HG03558 (cell line): Measurements from ENCODE around the gene IL17RD.

Experiments used
- ATAC-seq: cut with Tn5 transposase; IDR thresholded peaks from one replicate; pipeline ENCODE4 v1.9.1; 2021; ENCODE audit warnings: moderate number of reproducible peaks; ENCODE audit not compliant: unreplicated experiment; ENCODE audit errors: extremely low read depth

The IL17RD gene

DNA sequence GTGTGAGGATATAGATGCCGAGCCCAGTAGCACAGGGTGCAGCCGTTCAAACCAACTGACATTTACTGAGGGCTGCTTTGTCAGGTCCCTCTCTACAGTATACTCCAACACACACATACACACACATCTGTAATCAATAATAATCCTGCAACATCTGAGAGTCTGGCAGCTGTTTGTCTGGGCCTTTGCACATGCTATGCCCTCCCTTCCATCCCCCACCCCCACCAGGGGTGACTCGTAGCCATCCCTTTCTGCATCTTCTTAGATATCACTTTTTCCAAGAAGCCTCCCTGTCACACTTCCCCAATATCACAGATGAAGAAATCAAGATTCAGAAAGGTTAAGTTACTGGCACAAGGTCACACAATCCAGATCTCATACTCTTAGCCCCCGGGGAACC is 91.0 kb downstream of the IL17RD start:
- no peak for ATAC-seq

DNA sequence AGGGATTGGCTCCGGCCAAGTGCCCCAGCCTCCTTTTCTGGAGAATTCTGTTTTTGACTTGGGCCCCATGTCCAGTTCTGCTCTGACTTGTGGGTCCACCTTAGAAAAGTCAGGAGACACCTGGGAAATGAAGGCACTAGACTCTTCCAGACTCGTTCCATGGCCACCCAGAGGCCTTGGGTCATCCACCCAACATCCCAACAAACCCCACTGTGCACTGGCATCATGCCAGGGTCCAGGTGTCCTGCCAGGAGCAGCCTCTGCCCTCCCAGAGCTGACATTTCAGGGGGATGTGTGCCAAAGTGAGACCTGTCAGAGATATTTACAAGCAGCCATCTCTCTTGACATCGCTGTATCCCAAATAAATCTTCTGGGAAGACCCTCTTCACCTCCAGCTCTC is 91.5 kb downstream of the IL17RD start:
- ATAC-seq, result no peak

DNA sequence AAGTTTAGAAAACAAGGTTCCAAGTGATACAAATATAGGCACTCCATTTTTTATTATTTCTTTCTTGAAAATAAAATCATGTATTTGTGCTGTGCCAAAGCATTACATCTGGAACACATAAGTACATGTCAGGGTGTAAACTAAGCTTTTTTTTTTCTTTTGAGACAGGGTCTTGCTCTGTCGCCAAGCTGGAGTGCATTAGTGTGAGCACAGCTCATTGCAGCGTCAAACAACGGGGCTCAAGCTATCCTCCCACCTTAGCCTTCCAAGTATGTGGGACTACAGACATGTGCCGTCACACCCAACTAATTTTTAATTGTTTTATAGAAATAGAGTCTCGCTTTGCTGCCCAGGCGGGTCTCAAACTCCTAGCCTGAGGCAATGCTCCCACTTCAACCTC is 95.7 kb downstream of the IL17RD start:
- ATAC-seq, result no peak

DNA sequence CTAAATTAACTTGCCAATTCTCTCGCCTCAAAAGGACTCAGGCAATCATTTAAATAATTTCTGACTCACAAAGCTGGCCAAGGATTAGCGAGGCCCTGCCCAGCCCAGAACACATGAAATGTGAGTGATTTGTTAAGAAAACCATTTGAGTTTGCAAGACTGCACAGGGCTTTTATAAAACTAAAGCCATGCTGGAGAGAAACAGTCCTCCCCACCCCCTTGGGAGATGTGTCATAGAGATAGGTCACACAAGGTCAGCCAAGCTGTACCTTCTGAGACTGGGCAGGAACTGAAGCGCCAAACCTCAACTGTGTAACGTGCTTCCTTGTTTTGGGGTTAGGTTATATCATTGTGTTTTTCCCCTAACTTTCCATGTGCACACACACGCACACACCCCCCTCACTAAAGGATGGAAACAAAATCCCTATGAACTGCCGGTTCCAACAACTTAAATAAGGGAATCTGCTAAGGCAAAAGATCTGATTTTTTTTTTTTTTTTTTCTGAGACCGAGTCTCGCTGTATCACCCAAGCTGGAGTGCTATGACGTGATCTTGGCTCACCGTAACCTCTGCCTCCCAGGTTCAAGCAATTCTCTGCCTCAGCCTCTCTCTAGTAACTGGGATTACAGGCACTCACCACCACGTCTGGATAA is 96.6 kb downstream of the IL17RD start:
- ATAC-seq, result peak; percentile 98

DNA sequence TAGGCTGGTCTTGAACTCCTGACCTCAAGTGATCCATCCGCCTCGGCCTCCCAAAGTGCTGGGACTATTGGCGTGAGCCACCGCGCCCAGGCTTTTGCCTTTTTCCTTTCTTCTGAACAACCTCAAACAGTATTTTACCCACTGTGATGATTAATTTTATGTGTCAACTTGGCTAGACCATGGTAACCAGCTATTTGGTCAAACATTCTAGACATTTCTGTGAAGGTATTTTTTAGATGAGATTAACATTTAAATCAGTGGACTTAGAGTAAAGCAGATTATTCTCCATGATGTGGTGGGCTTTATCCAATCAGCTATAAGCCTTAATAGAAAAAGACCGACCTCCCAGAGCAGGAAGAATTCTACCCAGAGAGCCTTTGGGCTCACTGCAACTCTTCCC is 98.7 kb downstream of the IL17RD start:
- no peak for ATAC-seq

DNA sequence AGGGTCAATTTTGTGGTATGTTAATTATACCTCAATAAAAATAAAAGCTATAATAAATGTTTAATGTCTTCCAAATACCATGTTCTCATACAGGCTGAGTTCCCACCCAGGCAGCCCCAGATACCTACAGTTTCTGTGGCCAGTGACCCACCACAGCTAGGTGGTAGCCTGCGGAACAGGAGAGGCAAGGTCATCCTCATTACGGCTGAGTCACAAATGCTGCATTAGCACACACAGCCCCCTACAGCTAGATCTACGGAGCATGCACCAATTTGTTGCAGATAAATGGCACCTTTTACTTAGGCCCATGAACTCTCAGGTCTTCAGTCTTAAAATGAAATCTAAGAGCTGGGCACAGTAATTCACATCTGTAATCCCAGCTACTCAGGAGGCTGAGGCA is 99.6 kb downstream of the IL17RD start:
- no peak for ATAC-seq

DNA sequence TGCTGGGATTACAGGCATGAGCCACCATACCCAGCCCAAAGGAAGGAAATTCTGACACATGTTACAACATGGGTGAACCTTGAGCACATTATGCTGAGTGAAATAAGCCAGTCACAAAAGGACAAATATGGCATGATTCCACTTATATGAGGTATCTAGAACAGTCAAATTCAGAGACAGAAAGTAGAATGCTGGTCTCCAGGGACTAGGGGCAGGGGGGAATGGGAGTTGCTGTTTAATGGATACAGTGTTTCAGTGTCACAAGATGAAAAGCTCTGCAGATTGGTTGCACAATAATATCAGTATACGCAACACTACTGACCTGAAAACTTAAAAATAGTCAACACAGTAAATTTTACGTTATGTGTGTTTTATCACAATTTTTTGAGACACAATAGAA is 100.6 kb downstream of the IL17RD start:
- ATAC-seq, result no peak

DNA sequence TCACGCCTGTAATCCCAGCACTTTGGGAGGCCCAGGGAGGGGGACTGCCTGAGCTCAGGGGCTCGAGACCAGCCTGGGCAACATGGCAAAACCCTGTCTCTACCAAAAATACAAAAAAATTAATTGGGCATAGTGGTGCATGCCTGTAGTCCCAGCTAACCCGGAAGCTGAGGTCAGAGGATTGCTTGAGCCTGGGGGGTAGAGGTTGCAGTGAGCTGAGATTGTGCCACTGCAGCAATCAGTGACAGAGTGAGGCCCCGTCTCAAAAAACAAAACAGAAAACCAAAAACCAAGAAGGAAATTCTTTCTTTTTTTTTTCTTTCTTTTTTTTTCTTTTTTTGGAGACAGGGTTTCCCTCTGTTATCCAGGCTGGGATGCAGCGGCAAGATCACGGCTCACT is 101.2 kb downstream of the IL17RD start:
- ATAC-seq, result no peak

DNA sequence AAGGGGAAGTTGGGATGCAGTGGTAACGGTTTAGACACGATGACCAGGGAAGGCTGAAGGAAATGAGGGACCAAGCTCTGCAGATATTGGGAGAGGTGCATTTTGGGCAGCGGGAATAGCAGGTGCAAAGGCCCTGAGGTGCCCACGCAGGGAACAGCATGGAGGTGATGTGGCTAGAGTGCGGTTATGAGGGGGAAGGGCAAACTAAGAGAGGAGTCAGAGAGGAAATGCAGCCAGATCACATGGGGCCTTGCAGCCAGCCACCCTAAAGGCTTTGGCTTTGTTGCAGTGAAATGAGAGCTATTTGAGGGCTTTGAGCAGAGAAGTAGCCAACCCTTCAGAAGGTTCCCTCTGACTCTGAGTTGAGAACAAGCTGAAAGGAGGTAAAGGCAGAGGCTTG is 102.1 kb downstream of the IL17RD start:
- ATAC-seq, result no peak

DNA sequence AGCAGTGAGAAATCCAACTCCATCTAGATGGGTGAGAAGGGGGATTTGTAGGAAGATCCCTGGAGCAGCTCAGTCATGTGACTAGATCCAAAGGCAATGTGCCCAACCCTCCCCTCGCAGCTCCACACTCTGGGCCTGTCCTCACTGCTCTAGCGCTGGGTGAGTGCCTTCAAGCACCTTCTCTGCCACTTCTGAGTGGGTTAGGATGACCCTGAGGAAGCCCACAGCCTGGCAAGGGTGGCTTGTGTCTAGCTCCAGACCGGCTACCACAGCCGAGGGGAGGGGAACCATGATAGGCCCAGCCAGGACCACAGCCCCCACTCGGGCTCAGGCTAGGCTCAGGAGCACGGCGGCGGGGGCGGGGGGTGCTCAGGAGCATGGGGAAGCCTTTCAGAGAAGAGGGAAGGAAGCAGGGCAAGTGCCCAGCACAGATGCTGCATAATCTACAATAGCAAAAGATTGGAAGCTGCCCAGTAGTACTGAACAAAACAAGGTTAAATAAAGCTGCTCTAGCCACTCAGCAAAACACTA is 103.0 kb downstream of the IL17RD start:
- no peak for ATAC-seq

DNA sequence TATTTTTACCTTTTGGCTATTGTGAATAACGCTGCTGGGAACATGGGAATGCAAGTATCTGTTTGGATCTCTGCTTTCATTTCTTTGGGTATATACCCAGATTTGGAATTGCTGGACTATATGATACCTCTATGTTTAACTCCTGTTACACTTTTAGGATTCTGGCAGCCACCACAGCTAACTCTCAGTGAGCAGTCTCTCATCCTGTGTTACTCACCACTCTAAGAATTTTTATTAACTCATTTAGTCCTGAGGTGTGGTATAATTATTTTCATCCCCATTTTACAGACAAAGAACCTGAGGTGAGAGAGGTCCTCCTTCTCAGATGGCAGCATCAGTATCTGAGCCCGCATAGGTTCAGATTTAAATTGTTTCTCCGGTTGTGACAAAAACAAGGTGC is 103.6 kb downstream of the IL17RD start:
- no peak for ATAC-seq

DNA sequence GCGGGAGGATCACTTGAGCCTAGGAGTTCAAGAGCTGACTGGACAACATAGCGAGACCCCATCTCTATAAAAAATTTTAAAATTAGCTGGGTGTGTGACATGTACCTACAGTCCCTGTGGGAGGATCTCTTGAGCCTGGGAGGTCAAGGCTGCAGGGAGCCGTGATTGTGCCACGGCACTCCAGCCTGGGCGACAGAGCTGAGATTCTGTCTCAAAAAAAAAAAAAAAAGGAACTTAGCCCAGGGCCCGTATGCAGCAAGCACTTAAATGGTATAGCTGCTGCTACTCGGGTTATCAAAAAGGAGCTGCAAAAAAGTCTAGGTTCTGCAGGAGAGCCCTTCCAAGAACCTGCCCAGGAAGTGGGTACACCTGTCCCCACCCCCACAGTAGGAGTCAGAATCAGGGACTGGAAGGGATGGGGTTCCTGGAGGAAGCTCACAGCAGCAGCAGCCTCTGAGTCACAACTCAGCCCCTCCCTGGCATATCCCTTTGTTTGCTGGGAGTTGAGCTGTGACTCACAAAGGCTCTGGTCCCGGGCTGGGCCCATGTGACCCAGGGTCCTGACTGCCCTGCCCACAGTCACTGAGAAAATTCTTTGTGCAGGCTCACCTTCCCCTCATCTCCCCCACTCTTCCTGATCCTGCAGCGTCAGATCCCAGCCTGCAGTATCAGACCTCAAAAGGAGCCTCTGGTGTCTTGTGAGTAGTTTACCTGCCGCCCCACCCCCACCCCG is 104.9 kb downstream of the IL17RD start, which contains the start of gene SPATA12:
Gene SPATA12, plus strand, starts transcription at position 576 of the 733 bp plus-strand sequence. CDS start 13,031 bp downstream, outside the sequence.
- no peak for ATAC-seq

DNA sequence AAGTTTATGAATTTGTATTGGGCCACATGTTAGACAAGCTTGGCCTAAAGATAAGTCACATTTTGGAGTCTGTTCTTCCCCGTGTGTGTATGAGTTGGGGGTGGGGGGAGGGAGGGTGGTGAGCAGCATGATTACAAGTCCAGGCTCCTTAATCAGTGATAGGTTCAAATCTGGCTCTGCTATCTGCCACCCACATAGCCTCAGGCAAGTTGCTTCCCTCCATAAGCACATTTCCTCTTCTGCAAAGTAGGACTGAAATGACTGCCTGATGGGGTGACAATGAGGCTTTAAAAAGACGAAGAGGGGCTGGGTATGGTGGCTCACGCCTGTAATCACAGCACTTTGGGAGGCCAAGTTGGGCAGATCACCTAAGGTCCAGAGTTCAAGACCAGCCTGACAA is 105.7 kb downstream of the IL17RD start:
- no peak for ATAC-seq

DNA sequence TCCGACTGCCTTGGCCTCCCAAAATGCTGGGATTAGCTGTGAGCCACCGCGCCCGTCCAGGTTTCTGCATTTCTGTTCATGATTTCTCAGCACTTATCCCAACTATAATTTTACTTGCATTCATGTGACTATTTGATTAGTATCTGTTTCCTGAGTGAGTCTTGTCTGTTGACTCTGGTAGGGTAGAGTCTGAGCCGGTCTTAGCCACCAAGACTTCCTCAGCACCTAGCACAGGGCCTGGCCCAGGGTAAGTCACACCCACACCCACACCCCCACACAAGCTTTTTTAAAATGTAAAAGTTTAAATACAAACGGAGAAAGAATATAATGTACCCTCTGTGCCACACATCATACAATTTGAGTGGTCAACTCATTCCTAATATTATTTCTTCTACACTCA is 107.8 kb downstream of the IL17RD start:
- ATAC-seq, result no peak

DNA sequence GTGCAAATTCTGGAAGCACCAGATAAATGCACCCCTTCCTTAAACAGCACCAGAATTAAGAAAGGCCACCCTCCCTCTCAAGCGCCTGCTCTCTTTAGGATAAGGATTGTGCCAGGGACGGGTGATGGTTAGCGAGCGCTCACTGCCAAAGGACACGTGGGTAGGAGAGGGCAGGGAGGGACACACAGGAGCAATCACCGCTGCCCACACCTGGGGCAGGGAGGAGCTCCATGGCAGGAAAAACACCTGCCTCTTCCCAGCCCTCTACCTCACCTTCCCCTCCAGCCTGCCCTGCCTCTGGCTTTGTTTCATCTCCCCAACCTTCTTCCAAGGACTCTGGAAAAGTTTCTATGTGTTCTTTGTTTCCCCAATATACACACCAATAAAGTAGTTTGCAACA is 112.0 kb downstream of the IL17RD start:
- no peak for ATAC-seq

DNA sequence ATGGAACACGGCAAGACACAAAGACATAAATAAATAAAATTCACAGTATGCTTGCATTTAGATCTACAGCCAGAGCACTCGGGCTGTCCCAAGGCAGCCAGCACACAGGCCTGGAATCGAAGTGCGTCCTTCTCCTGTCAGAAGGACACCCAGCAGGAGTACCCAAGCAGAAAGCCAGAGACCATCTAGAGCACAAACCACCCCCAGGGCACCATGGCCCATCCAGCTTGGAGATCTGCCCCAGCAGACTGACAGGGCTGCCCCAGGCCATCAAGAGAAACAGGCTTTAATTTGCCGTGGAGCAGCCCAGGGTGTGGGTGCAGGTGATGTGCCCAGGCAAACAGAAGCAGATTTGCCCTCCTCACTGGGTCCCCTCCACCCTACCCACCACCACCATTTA is 112.5 kb downstream of the IL17RD start:
- ATAC-seq, result no peak

DNA sequence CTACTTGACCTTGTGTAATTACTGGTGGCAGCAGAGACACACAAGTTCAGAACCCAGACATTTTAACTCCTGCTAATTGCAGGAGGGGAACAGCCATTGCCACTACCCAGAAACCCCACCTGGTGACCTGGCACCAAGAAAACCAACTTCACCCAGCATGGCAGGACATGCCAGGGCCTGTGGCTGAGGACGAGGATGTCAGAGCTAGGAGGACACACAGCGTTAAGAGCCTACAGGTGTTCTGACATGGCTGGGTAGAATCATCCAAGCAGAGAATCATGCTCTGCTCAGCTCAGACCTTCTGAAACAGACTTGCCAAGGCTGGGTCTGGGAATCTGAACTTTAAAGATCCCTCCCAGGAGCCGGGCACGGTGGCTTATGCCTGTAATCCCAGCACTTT is 116.4 kb downstream of the IL17RD start:
- ATAC-seq, result no peak

DNA sequence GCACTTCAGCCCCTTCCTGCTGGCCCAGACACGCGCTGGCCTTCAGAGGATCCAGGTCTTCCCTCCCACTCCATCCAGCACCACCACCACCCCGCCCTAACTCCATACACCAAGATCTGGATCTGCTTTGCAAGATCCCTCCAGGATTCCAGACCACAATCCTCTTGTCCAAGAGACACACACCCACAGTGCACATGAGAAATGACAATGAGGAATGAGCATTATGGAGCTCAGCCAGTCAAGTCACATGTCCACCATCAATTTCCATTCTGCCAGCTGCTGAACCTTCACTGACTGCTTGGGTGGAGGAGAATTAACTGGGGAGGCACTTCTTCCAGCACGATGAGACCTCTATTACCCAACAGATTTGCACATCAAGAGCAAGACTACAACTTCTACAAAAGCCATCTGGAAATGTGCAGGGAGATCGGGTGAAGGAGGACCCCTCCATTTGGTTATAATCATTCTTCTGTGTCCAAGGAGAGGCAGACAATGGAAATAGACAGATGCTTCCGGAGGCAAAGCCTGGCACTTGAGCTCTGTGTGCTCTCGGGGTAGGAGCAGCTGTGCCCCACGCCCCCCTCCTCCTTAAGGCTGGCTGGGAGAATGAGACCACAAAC is 117.0 kb downstream of the IL17RD start:
- no peak for ATAC-seq

DNA sequence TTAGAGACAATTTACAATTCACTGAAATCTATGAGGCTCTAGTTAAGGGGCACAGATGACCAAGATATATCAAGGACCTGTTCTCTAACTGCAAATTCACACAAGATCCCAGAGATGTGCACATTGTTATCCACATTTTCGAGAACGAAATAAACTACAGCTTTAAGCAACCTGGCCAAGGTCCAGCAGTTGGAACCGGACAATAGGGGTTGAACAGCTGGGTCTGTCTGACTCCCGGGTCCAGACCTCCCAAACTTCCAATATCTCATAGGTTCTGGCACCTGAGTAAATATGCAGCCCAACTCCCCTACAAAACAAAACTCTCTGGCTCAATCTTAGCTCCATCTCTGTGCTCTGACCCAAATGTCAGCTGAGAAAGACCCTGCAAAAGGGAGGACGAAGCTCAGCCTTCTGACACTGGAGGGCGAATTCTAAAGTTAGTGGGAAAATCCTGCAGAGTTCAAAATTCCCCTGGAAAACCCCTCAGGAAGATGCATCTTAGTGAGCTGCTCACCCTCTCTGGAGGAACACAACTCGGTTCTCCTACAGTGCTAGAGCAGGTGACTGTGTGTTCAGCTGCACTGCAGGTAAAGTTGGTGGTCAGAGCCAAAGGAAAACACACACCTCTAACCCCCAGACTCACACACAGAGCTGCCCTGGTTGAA is 118.9 kb downstream of the IL17RD start:
- ATAC-seq, result no peak

DNA sequence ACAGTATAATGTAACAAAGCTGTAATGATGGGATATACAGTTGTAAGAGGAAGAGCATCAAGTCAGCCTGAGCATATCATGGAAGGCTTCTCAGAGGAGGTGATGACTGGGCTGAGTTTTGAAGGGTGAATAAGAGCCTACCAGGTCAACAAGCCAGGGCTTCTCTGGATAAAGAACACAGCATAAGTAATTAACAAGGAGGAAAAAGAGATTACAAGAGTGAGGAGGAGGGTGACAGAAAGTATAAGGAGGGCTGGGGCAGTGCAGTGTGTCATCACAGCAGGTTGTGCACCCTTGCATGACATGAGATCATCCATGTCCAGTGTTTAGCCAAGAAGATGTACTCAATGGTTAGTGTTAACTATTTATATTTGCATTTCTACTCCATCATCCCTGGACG is 121.6 kb downstream of the IL17RD start:
- no peak for ATAC-seq

DNA sequence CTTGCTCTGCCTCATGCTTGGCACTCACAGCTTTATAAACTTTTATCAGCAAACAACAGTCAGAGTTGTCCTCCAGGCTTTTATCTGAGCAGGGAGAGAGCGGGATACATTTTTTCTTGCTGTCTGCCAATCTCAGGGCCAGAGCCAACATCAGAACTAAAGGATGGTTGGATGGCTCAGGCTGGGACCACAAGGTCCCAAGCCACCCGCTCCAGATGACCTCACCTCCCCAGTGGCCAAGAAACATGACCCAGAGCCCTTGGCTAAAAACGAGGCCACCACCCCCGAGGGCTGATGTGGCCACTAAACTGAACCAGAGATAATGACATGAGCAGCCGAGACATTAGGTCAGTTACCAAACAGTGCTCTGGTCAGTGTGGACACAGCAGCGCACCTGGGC is 123.5 kb downstream of the IL17RD start:
- no peak for ATAC-seq
